CD4-positive, alpha-beta T cell treated with Interleukin-10 for 1 hour (primary cell): ENCODE results near the gene TSHZ2.
"Not testable (repeated sequence)": the region's sequence is repeated elsewhere in the genome, so short reads cannot be mapped to it uniquely, and the experiment has no call there.

Experiments used
- DNase-seq: peaks from one replicate; pipeline ENCODE4 v3.0.0-alpha.2; 2020

TSHZ2 gene

GRCh38 chr20:53364646-53365045 lies 392.5 kb downstream of the TSHZ2 start:
- DNase-seq: no peak

GRCh38 chr20:53365076-53365475 lies 392.9 kb downstream of the TSHZ2 start:
- DNase-seq: no peak

DNA sequence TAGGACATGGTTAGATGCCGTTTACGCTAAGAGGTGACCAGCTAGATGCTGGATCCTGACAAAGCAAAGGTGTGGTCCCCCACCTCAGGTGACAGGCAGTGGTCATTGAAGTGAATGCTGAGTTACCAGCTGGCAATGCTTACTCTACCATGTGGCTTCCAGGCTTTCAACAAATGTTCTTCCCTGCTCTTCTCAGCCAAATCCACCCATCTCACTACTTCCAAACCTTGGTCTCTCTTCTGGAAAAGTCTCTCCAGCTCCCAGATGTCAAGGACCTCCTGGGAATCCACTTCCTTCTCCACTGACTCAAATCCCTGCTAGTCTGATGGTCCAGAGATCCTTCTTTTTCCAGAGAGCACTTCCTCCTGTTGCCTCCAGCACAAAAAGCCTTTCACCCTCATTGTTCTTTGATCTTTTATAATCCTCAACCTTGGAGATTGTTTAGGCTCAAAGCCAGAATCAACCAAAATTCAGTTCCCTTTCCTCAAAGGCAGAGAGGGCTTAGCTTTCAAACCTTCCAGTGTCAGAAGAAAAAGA lies 393.4 kb downstream of the TSHZ2 start:
- DNase-seq: no peak

GRCh38 chr20:53366928-53367327 lies 394.8 kb downstream of the TSHZ2 start:
- not testable (repeated sequence) for DNase-seq

DNA sequence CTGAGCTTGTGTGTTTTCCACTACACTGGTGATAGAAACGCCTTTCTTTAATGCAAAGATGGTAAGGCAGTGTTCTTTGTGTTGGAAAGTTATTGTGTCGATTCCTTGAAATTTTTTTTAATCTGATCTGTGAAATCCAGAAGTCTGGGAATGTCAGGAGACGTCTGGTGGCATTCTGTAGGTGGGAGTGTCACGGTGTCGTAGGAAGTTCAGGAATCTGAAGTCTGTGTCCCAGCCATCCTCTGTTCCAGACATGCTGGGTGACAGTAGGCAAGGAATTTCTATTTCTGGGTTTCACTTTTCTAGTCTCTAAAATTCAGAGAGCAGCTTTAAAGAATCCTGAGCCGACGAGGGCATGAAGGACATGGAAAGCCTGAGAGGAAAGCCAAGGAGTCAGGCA lies 397.7 kb downstream of the TSHZ2 start:
- DNase-seq: no peak

DNA sequence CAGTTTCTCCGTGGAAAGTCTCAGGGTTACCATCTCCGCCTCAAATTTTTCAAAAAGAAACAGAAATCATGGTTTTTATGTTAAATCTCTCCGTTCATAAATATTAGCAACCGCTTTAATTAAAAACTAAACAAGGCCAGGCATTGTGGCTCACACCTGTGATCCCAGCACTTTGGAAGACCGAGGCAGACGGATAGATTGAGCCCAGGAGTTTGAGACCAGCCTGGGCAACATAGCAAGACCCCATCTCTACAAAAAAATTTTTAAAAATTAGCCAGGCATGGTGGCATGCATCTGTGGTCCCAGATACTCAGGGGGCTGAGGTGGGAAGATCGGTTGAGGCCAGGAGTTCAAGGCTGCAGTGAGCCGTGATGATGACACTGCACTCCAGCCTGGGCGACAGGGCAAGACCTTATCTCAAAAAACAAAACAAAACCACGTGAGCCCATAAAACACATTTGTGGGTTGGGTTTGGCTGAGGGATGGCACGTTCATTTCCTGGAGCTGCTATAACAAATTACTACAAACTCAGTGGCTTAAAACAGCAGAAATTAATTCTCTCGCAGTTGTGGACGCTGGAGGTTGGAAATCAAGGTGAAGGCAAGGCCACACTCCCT lies 398.3 kb downstream of the TSHZ2 start:
- DNase-seq: no peak

DNA sequence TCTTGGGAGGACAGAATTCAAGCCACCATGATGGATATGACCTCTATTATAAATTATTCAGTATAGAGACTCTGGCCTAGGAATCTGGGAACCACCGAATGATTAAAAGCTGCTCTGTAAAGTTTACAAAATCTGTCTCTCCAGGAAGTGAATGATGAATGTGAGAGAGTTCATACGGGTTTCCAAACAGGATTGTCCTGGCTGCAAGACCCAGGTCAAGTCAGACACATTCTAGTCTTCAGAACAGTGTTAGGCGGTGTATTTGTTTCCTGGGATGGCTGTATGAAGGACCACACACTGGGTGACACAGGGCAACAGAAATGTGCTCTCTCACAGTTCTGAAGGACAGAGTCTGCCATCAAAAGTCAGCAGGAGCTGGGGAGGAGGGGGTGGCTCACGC lies 399.1 kb downstream of the TSHZ2 start:
- no peak for DNase-seq

- no peak for DNase-seq
Measured at GRCh38 chr20:53376021-53376420, 403.9 kb downstream of the TSHZ2 start.

DNA sequence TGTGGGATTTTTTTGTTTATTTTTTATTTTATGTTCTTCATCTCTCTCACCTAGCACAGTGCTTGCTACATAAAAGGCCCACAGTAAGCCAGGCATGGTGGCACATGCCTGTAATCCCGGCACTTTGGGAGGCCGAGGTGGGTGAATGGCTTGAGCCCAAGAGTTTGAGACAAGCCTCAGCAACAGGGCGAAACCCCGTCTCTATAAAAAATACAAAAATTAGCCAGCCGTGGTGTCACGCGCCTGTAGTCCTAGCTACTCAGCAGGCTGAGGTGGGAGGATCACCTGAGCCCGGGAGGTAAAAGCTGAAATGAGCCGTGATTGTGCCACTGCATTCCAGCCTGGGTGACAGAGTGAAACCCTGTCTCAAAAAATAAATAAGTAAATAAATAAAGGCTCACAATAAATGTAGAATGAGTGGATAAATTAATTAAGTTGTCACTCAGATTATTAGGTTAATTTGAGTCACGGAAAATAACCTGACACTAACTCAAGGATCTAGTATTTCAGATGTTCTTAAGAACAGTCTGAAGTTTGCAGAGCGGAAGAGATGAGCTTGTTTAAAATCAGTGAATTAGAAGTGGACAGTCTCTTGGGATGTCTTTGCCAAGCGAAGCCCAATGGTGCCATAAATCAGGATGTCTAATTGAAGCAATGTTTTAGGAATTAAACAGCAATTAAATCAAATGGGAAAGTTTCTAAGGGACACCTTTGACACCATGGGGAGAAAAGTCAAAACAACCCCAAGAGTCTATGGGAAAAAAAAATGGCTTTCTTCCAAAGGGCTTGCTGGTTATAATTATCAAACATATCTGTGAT lies 407.1 kb downstream of the TSHZ2 start:
- DNase-seq: no peak

DNA sequence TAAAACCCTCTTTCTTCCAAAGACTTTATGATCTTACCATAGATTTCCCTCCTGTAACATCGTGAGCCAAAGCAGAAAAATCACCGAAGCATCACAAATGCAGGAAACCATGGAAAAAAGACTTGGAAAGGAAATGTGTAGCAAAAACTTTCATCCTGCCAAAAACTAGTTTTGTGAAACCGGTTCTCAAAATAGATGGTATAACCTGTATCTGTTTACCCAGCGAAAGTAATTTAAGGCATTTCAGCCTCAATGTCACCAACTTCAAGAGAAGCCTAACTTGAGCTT lies 407.6 kb downstream of the TSHZ2 start:
- DNase-seq: no peak

GRCh38 chr20:53381568-53382262 lies 409.6 kb downstream of the TSHZ2 start:
- DNase-seq: no peak

DNA sequence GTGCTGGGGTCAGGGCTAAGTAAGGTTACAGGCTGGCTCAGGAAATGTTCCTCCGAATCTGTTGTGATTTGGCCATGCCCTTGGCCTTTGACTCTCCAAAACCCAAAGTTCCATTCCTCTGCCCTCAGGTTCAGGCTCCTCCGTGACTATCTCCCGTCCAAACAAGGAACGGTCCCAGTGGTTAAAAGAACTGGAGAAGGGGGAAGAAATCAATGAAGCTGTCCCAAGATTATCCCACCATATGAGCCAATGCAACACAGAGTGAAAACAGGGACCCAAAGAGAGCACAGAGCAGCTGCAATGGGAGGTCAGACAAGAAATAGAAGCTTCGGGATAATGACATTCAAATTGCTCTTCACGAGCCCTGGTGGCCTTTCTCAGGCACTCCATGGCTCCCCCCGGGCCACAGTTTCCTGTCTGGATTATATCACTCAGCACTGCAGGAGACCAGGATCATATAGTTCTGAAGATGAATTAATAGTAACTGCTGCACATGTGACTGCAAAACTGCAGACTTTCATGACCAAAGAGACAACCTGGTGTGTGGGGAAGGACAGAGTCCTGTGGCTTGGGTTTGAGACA lies 410.2 kb downstream of the TSHZ2 start:
- no peak for DNase-seq

DNA sequence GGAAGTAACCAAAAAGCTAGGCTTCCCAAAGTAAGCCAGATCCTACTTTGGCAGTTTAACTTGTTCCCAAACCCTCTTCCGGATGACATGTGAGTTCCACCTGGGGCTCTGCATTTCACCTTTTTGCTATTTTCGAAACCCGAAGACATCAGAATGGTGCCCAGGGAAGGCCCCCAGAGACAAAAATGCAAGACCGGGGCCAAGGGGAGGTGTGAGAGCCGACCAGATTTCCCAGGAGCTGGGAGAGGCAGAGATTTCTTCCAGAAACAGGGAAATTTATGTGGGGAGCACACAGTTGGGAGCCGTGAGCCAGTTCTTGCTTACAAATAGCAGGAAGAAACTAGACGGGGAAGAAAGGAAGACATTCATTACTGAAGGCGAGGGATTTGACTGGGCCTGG lies 411.8 kb downstream of the TSHZ2 start:
- no peak for DNase-seq

- no peak for DNase-seq
Measured at GRCh38 chr20:53384392-53384791, 412.2 kb downstream of the TSHZ2 start.

GRCh38 chr20:53385941-53386767 lies 414.0 kb downstream of the TSHZ2 start:
- DNase-seq: no peak

- DNase-seq: peak; percentile 36
Measured at GRCh38 chr20:53387983-53388675, 416.0 kb downstream of the TSHZ2 start.

DNA sequence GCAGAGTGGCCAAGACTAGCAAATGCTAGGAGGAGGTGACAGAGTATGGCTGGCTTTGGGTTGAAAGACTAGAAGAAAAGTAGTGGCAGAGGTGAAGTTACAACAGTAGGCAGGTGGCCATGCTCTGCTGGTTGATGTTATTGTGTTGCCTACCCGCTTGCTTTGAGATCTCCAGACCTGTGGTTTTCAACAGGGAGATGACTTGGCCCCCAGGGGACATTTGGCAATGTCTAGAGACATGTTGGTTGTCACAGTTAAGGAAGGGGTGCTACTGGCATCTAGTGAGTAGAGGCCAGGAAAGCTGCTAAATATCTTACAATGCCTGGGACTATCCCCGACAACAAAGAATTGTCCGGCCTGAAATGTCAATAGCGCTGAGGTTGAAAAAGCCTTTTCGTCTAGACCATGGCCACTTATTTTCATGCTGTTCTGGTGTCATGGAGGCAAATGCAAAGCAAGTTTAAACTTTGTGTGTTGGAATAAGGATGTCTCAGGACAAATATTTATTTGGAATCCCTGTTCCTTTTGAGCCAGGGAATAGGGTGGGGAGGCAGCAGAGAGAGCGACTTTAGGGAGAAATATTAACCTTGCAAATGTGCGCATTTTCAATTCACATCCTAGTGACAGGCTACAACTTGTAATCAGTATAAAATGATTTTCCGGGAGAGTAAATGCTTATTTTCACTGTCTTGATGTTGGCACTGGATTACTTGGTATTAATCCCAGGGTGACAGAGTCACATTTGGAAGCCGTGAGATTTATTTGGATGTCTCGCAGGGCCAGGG lies 417.6 kb downstream of the TSHZ2 start:
- DNase-seq: no peak

GRCh38 chr20:53390770-53391169 lies 418.6 kb downstream of the TSHZ2 start:
- no peak for DNase-seq

DNA sequence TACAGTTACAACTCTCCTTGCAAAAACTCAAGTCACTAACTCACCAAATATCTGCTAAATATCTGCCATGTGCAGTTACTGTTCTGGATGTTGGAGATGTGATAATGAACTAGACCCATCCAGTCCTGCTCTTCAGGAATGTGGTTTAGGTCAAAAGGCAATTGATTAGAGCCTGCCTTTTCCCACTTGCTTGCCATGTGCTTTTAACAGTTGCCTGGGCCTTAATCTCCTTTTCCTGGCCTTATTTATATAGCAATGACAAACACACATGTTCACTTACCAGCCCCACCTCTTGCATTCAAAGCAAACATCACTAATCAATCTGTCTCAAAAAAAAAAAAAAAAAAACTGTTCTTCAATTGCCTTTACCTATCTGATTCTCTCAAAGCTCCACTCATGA lies 422.3 kb downstream of the TSHZ2 start:
- DNase-seq: no peak

- DNase-seq: no peak
Measured at GRCh38 chr20:53395188-53395923, 423.2 kb downstream of the TSHZ2 start.
